Neural cell (in vitro differentiated cells): ENCODE results near the gene WDR74.

Experiments used
- EP300 ChIP-seq: fragments of 450-650 bp; conservative IDR thresholded peaks from 2 replicates; pipeline ENCODE4 v1.6.1; 2014; ENCODE audit warnings: antibody characterized with exemption, mild to moderate bottlenecking, moderate library complexity; ENCODE audit not compliant: poor library complexity, severe bottlenecking
- EZH2 ChIP-seq: fragments of 200-600, 300-800 bp; shearing (Covaris generic), sonication (generic); IDR thresholded peaks from 2 replicates; pipeline ENCODE4 v1.6.1; 2014; ENCODE audit warnings: antibody characterized with exemption, low read length, borderline replicate concordance, mild to moderate bottlenecking; ENCODE audit not compliant: insufficient read depth, poor library complexity, severe bottlenecking
- POLR2AphosphoS5 ChIP-seq: IDR thresholded peaks from 2 replicates; pipeline ENCODE4 v1.6.1; 2012
- RAD21 ChIP-seq: fragments of 450-650 bp; conservative IDR thresholded peaks from 2 replicates; pipeline ENCODE4 v1.6.1; 2014; ENCODE audit warnings: antibody characterized with exemption, mild to moderate bottlenecking, moderate library complexity
- TAF1 ChIP-seq: IDR thresholded peaks from 2 replicates; pipeline ENCODE4 v1.6.1; 2012; ENCODE audit warnings: low read depth
- TF ChIP-seq, protein P1 (sequence below): fragments of 450-650 bp; IDR thresholded peaks from 2 replicates; pipeline ENCODE4 v1.5.1; 2014; ENCODE audit warnings: antibody characterized with exemption, mild to moderate bottlenecking, moderate library complexity; ENCODE audit not compliant: poor library complexity, severe bottlenecking
- TF ChIP-seq, protein P2 (sequence below): IDR thresholded peaks from 2 replicates; pipeline ENCODE4 v1.6.1; 2012; ENCODE audit warnings: borderline replicate concordance

DNA sequence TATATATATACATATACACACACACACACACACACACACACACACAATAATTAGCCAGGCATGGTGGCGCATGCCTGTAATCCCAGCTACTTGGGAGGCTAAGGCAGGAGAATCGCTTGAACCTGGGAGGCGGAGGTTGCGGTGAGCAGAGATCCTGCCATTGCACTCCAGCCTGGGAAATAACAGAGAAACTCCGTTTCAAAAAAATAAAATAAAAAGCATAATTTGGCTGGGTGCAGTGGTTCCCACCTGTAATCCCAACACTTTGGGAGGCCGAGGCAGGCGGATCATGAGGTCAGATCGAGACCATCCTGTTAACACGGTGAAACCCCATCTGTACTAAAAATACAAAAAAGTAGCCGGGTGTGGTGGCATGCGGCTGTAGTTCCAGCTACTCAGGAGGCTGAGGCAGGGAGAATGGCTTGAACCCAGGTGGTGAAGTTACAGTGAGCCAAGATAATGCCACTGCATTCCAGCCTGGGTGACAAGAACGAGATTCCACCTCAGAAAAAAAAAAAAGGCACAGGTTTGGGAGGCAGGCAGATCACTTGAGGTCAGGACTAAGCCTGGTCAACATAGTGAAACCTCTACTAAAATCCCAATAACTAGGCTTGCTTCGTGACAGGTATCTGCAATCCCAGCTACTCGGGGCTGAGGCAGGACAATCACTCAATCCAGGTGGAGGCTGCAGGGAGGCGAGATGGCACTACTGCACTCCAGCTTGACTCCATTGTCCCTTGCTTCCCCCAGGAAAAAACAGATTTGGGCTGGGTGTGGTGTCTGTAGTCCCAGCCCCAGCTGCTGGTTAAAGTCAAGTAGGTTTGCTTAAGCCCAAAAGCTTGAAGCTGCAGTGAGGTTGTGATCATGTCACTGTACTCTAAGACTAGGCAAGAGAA is 11.8 kb upstream of the WDR74 start:
- TF ChIP-seq TAF1 (no peak), RAD21 (no peak), POLR2AphosphoS5 (no peak), EZH2 (no peak), EP300 (no peak)
- TF ChIP-seq, protein P1, sequence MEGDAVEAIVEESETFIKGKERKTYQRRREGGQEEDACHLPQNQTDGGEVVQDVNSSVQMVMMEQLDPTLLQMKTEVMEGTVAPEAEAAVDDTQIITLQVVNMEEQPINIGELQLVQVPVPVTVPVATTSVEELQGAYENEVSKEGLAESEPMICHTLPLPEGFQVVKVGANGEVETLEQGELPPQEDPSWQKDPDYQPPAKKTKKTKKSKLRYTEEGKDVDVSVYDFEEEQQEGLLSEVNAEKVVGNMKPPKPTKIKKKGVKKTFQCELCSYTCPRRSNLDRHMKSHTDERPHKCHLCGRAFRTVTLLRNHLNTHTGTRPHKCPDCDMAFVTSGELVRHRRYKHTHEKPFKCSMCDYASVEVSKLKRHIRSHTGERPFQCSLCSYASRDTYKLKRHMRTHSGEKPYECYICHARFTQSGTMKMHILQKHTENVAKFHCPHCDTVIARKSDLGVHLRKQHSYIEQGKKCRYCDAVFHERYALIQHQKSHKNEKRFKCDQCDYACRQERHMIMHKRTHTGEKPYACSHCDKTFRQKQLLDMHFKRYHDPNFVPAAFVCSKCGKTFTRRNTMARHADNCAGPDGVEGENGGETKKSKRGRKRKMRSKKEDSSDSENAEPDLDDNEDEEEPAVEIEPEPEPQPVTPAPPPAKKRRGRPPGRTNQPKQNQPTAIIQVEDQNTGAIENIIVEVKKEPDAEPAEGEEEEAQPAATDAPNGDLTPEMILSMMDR = no peak
- TF ChIP-seq, protein P2, sequence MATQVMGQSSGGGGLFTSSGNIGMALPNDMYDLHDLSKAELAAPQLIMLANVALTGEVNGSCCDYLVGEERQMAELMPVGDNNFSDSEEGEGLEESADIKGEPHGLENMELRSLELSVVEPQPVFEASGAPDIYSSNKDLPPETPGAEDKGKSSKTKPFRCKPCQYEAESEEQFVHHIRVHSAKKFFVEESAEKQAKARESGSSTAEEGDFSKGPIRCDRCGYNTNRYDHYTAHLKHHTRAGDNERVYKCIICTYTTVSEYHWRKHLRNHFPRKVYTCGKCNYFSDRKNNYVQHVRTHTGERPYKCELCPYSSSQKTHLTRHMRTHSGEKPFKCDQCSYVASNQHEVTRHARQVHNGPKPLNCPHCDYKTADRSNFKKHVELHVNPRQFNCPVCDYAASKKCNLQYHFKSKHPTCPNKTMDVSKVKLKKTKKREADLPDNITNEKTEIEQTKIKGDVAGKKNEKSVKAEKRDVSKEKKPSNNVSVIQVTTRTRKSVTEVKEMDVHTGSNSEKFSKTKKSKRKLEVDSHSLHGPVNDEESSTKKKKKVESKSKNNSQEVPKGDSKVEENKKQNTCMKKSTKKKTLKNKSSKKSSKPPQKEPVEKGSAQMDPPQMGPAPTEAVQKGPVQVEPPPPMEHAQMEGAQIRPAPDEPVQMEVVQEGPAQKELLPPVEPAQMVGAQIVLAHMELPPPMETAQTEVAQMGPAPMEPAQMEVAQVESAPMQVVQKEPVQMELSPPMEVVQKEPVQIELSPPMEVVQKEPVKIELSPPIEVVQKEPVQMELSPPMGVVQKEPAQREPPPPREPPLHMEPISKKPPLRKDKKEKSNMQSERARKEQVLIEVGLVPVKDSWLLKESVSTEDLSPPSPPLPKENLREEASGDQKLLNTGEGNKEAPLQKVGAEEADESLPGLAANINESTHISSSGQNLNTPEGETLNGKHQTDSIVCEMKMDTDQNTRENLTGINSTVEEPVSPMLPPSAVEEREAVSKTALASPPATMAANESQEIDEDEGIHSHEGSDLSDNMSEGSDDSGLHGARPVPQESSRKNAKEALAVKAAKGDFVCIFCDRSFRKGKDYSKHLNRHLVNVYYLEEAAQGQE = no peak
